ENCODE data around the gene GBF1. TPM values are rescaled to one million over a fixed set of nuclear protein-coding genes. Genes with fewer than 3 reads are reported as not detected.
"Not testable (repeated sequence)": the region's sequence is repeated elsewhere in the genome, so short reads cannot be mapped to it uniquely, and the experiment has no call there.

GBF1 gene
- total RNA-seq, 1 donor: 38.0 TPM

DNA sequence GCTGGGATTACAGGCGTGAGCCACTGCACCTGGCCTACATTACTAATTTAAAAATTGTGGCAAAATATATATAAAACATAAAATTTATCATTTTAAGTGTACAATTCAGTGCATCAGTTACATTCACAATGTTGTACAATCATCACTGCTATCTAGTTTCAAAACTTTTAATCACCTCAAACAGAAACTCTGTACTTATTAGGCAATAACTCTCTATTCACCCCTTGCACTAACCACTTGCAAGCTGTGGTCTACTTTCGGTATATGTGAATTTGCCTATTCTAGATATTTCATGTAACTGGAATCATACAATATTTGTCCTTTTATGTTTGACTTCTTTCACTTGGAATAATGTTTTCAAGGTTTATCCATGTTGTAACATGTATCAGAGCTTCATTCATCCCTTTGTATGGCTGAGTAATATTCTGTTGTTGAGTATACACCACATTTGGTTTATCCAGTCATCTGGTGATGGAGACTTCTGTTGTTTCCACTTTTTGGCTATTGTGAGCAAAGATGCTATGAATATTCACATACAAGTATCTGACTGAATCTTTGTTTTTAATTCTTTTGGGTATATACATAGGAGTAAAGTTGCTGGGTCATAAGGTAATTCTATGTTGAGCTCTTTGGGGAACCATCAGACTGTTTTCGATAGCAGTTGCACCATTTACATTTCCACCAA lies 33.6 kb upstream of the GBF1 start:
- Histone ChIP-seq H4K20me1 (ENCODE audit: insufficient read depth, low read length) (no peaks in the 10 kb centered on the region), H3K4me1 (ENCODE audit: insufficient read depth, low read length) (peaks cover 10% of the 10 kb centered on the region), H3K9me3 (ENCODE audit: low read depth, low read length) (no peaks in the 10 kb centered on the region), H3K27ac (ENCODE audit: low read depth, low read length) (no peak overlapping the region), H3K79me2 (ENCODE audit: insufficient read depth, low read length) (no peaks in the 10 kb centered on the region), H3K36me3 (ENCODE audit: insufficient read depth, low read length) (no peaks in the 10 kb centered on the region), H2AFZ (ENCODE audit: low read length) (no peak overlapping the region), H3K4me2 (ENCODE audit: insufficient read depth, low read length) (no peak overlapping the region), H3K4me3 (ENCODE audit: insufficient read depth, low read length) (no peak overlapping the region), H3K27me3 (ENCODE audit: insufficient read depth, low read length) (no peaks in the 10 kb centered on the region)
- DNase-seq (ENCODE audit: insufficient read length, low spot score, missing footprints): no peak
- TF ChIP-seq, protein P1, sequence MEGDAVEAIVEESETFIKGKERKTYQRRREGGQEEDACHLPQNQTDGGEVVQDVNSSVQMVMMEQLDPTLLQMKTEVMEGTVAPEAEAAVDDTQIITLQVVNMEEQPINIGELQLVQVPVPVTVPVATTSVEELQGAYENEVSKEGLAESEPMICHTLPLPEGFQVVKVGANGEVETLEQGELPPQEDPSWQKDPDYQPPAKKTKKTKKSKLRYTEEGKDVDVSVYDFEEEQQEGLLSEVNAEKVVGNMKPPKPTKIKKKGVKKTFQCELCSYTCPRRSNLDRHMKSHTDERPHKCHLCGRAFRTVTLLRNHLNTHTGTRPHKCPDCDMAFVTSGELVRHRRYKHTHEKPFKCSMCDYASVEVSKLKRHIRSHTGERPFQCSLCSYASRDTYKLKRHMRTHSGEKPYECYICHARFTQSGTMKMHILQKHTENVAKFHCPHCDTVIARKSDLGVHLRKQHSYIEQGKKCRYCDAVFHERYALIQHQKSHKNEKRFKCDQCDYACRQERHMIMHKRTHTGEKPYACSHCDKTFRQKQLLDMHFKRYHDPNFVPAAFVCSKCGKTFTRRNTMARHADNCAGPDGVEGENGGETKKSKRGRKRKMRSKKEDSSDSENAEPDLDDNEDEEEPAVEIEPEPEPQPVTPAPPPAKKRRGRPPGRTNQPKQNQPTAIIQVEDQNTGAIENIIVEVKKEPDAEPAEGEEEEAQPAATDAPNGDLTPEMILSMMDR (IDR thresholded peaks at IDR 0.05; ENCODE audit: extremely low read depth, low read depth, low read length): no peak

DNA sequence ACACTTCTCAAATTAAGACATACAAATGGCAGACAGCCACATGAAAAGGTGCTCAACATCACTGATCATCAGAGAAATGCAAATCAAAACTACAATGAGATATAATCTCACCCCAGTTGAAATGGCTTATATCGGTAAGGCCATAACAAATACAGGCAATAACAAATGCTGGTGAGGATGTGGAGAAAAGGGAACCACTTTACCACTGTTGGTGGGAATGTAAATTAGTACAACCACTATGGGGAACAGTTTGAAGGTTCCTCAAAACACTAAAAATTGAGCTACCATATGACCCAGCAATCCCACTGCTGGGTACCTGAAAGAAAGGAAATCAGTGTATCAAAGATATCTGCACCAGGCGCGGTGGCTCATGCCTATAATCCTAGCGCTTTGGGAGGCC lies 31.7 kb upstream of the GBF1 start:
- DNase-seq (ENCODE audit: insufficient read length, low spot score, missing footprints); H3K4me3 ChIP-seq (ENCODE audit: insufficient read depth, low read length): not testable (repeated sequence)

DNA sequence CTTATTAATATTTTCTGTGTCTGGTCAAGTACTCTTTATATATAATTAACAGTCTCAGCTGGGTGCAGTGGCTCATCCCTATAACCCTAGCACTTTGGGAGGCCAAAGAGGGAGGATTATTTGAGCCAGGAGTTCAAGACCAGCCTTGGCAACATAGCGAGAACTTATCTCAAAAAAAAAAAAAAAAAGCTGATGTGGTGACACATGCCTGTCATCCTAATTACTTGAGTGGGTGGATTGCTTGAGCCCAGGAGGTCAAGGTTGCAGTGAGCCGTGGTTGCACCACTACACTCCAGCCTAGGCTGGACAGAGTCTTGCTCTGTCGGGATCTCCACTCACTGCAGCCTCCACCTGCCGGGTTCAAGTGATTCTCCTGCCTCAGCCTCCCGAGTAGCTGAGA lies 26.0 kb upstream of the GBF1 start:
- Histone ChIP-seq H3K27me3 (ENCODE audit: insufficient read depth, low read length) (peaks cover 8% of the 10 kb centered on the region), H2AFZ (ENCODE audit: low read length) (no peak overlapping the region), H3K9me3 (ENCODE audit: low read depth, low read length) (no peaks in the 10 kb centered on the region), H3K27ac (ENCODE audit: low read depth, low read length) (no peak overlapping the region), H3K4me3 (ENCODE audit: insufficient read depth, low read length) (no peak overlapping the region), H3K36me3 (ENCODE audit: insufficient read depth, low read length) (no peaks in the 10 kb centered on the region), H3K4me2 (ENCODE audit: insufficient read depth, low read length) (no peak overlapping the region), H3K4me1 (ENCODE audit: insufficient read depth, low read length) (no peaks in the 10 kb centered on the region), H3K79me2 (ENCODE audit: insufficient read depth, low read length) (no peaks in the 10 kb centered on the region), H4K20me1 (ENCODE audit: insufficient read depth, low read length) (no peaks in the 10 kb centered on the region)
- TF ChIP-seq, protein P1 (IDR thresholded peaks at IDR 0.05; ENCODE audit: extremely low read depth, low read depth, low read length): no peak
- no peak for DNase-seq (ENCODE audit: insufficient read length, low spot score, missing footprints)

More for the DNA sequence above, 31.7 kb upstream of the GBF1 start:
- not testable (repeated sequence) for H3K27me3 ChIP-seq (ENCODE audit: insufficient read depth, low read length); H4K20me1 ChIP-seq (ENCODE audit: insufficient read depth, low read length); H3K9me3 ChIP-seq (ENCODE audit: low read depth, low read length); H3K79me2 ChIP-seq (ENCODE audit: insufficient read depth, low read length); H3K36me3 ChIP-seq (ENCODE audit: insufficient read depth, low read length); H2AFZ ChIP-seq (ENCODE audit: low read length); H3K4me2 ChIP-seq (ENCODE audit: insufficient read depth, low read length); H3K27ac ChIP-seq (ENCODE audit: low read depth, low read length); H3K4me1 ChIP-seq (ENCODE audit: insufficient read depth, low read length)

DNA sequence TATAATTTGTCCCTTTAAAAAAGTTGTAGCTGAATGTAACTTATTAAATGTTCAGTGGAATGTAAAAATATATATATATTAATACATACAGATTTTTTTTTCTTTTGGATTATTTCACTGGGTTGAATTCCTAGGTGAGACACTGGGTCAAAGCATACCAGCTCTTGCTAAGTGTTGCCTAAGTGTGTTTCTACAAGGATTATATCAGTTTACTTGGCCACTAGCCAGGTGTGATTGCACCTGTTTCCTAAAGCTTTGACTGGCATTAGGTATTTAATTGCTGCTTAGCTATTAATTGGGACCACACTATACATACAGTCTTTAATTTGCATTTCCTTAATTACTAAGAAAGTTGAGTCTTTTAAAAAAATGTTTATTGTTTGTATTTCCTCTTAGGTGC lies 24.7 kb upstream of the GBF1 start:
- peaks cover 7% of the 10 kb centered on the region for H3K4me1 ChIP-seq (ENCODE audit: insufficient read depth, low read length)
- H3K27ac ChIP-seq (ENCODE audit: low read depth, low read length): no peak overlapping the region
- H3K9me3 ChIP-seq (ENCODE audit: low read depth, low read length): no peaks in the 10 kb centered on the region
- DNase-seq (ENCODE audit: insufficient read length, low spot score, missing footprints): no peak
- H3K79me2 ChIP-seq (ENCODE audit: insufficient read depth, low read length): no peaks in the 10 kb centered on the region
- no peaks in the 10 kb centered on the region for H4K20me1 ChIP-seq (ENCODE audit: insufficient read depth, low read length)
- TF ChIP-seq, protein P1 (IDR thresholded peaks at IDR 0.05; ENCODE audit: extremely low read depth, low read depth, low read length): no peak
- peaks cover 8% of the 10 kb centered on the region for H3K27me3 ChIP-seq (ENCODE audit: insufficient read depth, low read length)
- H2AFZ ChIP-seq (ENCODE audit: low read length): no peak overlapping the region
- H3K36me3 ChIP-seq (ENCODE audit: insufficient read depth, low read length): no peaks in the 10 kb centered on the region
- no peak overlapping the region for H3K4me3 ChIP-seq (ENCODE audit: insufficient read depth, low read length)
- no peak overlapping the region for H3K4me2 ChIP-seq (ENCODE audit: insufficient read depth, low read length)

Data from osteoblast (primary cell).